ENCODE measurements around the gene PTCH2. TPM values are rescaled to one million over a fixed set of nuclear protein-coding genes. Genes with fewer than 3 reads are reported as not detected.

PTCH2 gene, protein sequence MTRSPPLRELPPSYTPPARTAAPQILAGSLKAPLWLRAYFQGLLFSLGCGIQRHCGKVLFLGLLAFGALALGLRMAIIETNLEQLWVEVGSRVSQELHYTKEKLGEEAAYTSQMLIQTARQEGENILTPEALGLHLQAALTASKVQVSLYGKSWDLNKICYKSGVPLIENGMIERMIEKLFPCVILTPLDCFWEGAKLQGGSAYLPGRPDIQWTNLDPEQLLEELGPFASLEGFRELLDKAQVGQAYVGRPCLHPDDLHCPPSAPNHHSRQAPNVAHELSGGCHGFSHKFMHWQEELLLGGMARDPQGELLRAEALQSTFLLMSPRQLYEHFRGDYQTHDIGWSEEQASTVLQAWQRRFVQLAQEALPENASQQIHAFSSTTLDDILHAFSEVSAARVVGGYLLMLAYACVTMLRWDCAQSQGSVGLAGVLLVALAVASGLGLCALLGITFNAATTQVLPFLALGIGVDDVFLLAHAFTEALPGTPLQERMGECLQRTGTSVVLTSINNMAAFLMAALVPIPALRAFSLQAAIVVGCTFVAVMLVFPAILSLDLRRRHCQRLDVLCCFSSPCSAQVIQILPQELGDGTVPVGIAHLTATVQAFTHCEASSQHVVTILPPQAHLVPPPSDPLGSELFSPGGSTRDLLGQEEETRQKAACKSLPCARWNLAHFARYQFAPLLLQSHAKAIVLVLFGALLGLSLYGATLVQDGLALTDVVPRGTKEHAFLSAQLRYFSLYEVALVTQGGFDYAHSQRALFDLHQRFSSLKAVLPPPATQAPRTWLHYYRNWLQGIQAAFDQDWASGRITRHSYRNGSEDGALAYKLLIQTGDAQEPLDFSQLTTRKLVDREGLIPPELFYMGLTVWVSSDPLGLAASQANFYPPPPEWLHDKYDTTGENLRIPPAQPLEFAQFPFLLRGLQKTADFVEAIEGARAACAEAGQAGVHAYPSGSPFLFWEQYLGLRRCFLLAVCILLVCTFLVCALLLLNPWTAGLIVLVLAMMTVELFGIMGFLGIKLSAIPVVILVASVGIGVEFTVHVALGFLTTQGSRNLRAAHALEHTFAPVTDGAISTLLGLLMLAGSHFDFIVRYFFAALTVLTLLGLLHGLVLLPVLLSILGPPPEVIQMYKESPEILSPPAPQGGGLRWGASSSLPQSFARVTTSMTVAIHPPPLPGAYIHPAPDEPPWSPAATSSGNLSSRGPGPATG
- total RNA-seq = 10 to 100 TPM in 2 of 4 donors, 1 to 10 TPM in 2; 6.6 to 13.4 (median 9.9) TPM

DNA sequence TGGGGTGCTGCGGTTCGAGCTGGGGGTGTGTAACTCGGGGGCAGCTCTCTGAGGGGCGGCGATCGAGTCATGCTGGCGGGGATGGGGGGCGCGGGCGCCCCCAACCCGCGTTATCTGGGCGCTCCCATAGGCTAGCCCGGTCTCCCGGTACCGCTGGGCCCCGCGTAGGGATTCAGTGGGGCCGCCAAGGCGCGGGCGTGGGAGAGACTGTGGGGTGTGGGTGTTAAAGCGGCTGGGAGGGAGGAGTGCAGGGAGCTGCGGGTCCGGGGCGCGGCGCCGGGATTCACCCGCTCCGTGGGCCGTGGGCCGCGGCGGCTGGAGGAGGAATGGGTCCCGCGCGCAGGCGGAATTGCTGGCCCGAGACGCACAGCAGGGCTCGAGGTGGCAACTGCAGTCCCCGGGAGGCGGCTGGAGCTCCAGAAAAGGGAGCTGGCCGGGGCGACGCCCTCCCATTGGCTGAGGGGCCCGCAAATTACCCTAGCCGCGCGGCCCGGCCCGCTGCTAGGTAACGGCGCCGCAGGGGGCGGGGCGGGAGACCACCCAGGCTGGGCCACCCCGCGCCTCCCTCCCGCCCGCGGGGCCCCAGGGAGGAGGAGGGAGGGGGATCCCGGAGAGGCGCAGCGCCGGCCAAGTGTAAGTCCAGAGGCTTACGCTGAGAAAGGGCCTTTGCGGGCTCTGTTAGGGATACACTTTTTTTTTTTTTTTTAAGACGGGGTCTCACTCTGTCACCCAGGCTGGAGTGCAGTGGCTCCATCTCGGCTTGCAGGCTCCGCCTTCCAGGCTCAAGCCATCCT, at the start of gene PTCH2:
TSS of gene PTCH2 (minus strand) at position 392 of the 794 bp plus-strand sequence. CDS start at position 71, 321 bp downstream.
- H3K9me3 ChIP-seq = no peaks in the 10 kb centered on the region
- H3K36me3 ChIP-seq = no peaks in the 10 kb centered on the region
- 2 to 3% methylated on average over 45 to 65 of the region's 72 CpGs for WGBS, 2 donors
- H3K27ac ChIP-seq = peak within 1 kb of the TSS; percentile 44 to 87 (median 86)
- H3K4me1 ChIP-seq = peaks cover 0 to 43% (median 5%) of the 10 kb centered on the region in 4 donors
- peak; percentile 64 to 69 for DNase-seq (ENCODE audit: low spot score in 2 of 2)
- H3K27me3 ChIP-seq = no peaks in the 10 kb centered on the region
- TF ChIP-seq, protein P1, sequence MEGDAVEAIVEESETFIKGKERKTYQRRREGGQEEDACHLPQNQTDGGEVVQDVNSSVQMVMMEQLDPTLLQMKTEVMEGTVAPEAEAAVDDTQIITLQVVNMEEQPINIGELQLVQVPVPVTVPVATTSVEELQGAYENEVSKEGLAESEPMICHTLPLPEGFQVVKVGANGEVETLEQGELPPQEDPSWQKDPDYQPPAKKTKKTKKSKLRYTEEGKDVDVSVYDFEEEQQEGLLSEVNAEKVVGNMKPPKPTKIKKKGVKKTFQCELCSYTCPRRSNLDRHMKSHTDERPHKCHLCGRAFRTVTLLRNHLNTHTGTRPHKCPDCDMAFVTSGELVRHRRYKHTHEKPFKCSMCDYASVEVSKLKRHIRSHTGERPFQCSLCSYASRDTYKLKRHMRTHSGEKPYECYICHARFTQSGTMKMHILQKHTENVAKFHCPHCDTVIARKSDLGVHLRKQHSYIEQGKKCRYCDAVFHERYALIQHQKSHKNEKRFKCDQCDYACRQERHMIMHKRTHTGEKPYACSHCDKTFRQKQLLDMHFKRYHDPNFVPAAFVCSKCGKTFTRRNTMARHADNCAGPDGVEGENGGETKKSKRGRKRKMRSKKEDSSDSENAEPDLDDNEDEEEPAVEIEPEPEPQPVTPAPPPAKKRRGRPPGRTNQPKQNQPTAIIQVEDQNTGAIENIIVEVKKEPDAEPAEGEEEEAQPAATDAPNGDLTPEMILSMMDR (IDR thresholded peaks at IDR 0.05) = peak in 1 of 5 experiments; percentile 21
- TF ChIP-seq POLR2A (IDR thresholded peaks at IDR 0.05) (peak in 1 of 2 donors; percentile 66), EP300 (IDR thresholded peaks at IDR 0.05) (peak in 1 of 2 donors; percentile 67)
- H3K4me3 ChIP-seq = peak within 1 kb of the TSS; percentile 41 to 66 (median 60)

DNA sequence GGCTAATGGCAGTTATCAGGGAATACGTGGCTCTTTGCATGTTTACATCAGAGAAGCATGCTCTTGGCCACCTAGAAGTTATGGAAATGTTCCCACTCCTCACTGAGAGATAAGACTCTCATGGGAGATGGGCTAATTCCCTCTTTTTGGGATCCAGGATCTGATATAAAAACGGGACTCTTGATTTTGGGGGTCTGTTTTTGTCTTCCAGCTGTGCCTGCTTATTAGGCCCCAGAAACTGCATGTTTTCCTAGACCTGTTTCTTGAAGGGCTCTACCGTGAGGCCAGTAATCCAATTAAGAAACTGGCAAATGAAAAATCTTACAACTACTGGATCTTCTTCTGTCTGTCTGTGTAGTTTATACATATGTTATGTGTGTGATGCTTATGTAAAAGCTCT, 47.0 kb upstream of the PTCH2 start:
- no peak overlapping the region for H3K27ac ChIP-seq
- no peak overlapping the region for H3K4me3 ChIP-seq
- peaks cover 0 to 4% (median 1%) of the 10 kb centered on the region in 4 donors for H3K4me1 ChIP-seq
- TF ChIP-seq, protein P1 (IDR thresholded peaks at IDR 0.05) = no peak
- no peak for TF ChIP-seq POLR2A (IDR thresholded peaks at IDR 0.05)
- TF ChIP-seq EP300 (IDR thresholded peaks at IDR 0.05) = no peak
- peaks cover 0 to 46% (median 0%) of the 10 kb centered on the region in 3 donors for H3K36me3 ChIP-seq
- DNase-seq (ENCODE audit: low spot score in 2 of 2) = no peak
- H3K27me3 ChIP-seq = no peaks in the 10 kb centered on the region
- 86 to 90% methylated on average over 3 of the region's 3 CpGs for WGBS, 2 donors
- H3K9me3 ChIP-seq = no peaks in the 10 kb centered on the region

DNA sequence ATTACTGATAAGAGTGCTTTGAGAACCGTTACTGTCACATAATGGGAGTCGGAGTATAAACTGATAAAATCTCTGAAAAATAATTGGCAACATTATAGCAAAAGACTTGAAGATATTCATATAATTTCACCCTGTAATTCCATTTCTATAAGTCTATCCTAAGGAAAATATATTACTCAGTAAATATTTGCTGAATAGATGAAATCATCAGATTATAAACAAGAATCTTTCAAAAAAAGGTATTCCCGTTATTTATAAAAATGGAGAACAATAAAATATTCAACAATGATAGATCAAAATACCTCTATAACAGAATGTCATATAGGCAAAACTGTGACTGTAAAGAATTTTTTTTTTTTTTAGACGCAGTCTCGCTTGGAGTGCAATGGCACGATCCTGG, 42.4 kb upstream of the PTCH2 start:
- DNase-seq (ENCODE audit: low spot score in 2 of 2) = no peak
- WGBS, 2 donors = 86 to 93% methylated on average over 6 of the region's 6 CpGs
- H3K4me3 ChIP-seq = no peak overlapping the region
- TF ChIP-seq EP300 (IDR thresholded peaks at IDR 0.05) = no peak
- TF ChIP-seq, protein P1 (IDR thresholded peaks at IDR 0.05) = no peak
- TF ChIP-seq POLR2A (IDR thresholded peaks at IDR 0.05) = no peak
- H3K4me1 ChIP-seq = peaks cover 0 to 13% (median 5%) of the 10 kb centered on the region in 4 donors
- H3K9me3 ChIP-seq = no peaks in the 10 kb centered on the region
- peaks cover 0 to 45% (median 0%) of the 10 kb centered on the region in 3 donors for H3K36me3 ChIP-seq
- H3K27me3 ChIP-seq = no peaks in the 10 kb centered on the region
- peak overlapping the region in 2 of 4 donors; percentile 60 to 80 for H3K27ac ChIP-seq

DNA sequence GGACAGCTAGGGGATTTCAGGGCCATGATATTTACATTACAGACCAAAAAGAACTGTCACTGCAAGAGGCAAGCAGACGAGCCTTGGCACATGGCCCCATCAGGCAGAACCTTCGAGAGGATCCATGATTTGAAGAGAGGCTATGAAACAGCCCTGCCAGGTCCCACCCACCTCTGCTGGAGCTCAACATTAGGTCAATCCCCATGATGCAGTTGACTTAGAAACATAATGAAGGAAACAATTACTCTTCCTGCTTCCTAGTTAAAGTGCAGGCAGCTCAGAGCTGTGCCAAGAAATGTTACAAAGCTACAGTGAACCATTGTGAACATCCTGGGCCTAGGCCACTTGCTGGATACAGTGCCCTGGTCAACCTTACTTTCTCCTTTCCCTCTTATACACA, 41.7 kb upstream of the PTCH2 start:
- H3K9me3 ChIP-seq = no peaks in the 10 kb centered on the region
- peaks cover 0 to 46% (median 0%) of the 10 kb centered on the region in 3 donors for H3K36me3 ChIP-seq
- peaks cover 0 to 13% (median 5%) of the 10 kb centered on the region in 4 donors for H3K4me1 ChIP-seq
- H3K27ac ChIP-seq = peak overlapping the region in 3 of 4 donors; percentile 60 to 80 (median 60)
- WGBS, 2 donors = 15% methylated on average over 2 of the region's 2 CpGs
- peak in 1 of 2 donors; percentile 20 for DNase-seq (ENCODE audit: low spot score in 2 of 2)
- H3K4me3 ChIP-seq = no peak overlapping the region
- no peaks in the 10 kb centered on the region for H3K27me3 ChIP-seq
- TF ChIP-seq, protein P1 (IDR thresholded peaks at IDR 0.05) = no peak
- TF ChIP-seq EP300 (IDR thresholded peaks at IDR 0.05) (peak in 1 of 2 donors; percentile 21), POLR2A (IDR thresholded peaks at IDR 0.05) (no peak)

Measured in tibial nerve (tissue), 4 donors.